Calu3 (cell line): ENCODE data around the gene RAPGEF6. TPM values are rescaled to one million over a fixed set of nuclear protein-coding genes. Genes with fewer than 3 reads are reported as not detected.

ENCODE experiments used
- BruUV-seq: library from RNA; stranded (reverse); fragments of 400-500 nt; replicated peaks from 2 replicates; lab custom pipeline; 2021; lab: Mats Ljungman, UMichigan
- CTCF ChIA-PET: fragments of 300-600 bp; sonication (Branson Sonifier 250); formaldehyde crosslinking; loops from one replicate; lab custom pipeline; 2022; ENCODE audit warnings: antibody characterized with exemption; lab: Charles Lee
- DNase-seq: peaks from one replicate; pipeline ENCODE4 v3.0.0; 2022
- H3K27ac Mint-ChIP-seq: one replicate; pipeline ENCODE4 v1.8.0; 2022; ENCODE audit warnings: mixed read lengths; ENCODE audit not compliant: unreplicated experiment
- H3K27me3 Mint-ChIP-seq: one replicate; pipeline ENCODE4 v1.8.0; 2022; ENCODE audit warnings: mixed read lengths; ENCODE audit not compliant: unreplicated experiment
- H3K36me3 Mint-ChIP-seq: one replicate; pipeline ENCODE4 v1.8.0; 2022; ENCODE audit warnings: mild to moderate bottlenecking, moderate library complexity, mixed read lengths; ENCODE audit not compliant: insufficient read depth, unreplicated experiment
- H3K4me1 Mint-ChIP-seq: one replicate; pipeline ENCODE4 v1.8.0; 2022; ENCODE audit warnings: mild to moderate bottlenecking, low read depth, mixed read lengths; ENCODE audit not compliant: unreplicated experiment
- H3K4me3 Mint-ChIP-seq: one replicate; pipeline ENCODE4 v1.8.0; 2022; ENCODE audit warnings: mild to moderate bottlenecking, low read depth, moderate library complexity, mixed read lengths; ENCODE audit not compliant: unreplicated experiment
- H3K9me3 Mint-ChIP-seq: one replicate; pipeline ENCODE4 v1.8.0; 2022; ENCODE audit warnings: low read depth, mixed read lengths; ENCODE audit not compliant: unreplicated experiment
- intact Hi-C: fragments of 100-400 bp; cut with micrococcal nuclease; formaldehyde crosslinking; loops from one replicate; pipeline ENCODE4 v1.10.0; 2022; ENCODE audit not compliant: unreplicated experiment
- total RNA-seq: library from RNA; stranded (reverse); gene quantifications from 2 replicates; pipeline ENCODE4 v1.2.3, GENCODE V29; 2022
- TF ChIP-seq, protein P1 (sequence below): fragments of 200-600 bp; IDR thresholded peaks from one replicate; pipeline ENCODE4 v1.8.0; 2022; ENCODE audit warnings: antibody characterized with exemption; ENCODE audit not compliant: unreplicated experiment

Gene RAPGEF6
- total RNA-seq, 1 experiment from 2014 or later = 27.3 TPM

DNA sequence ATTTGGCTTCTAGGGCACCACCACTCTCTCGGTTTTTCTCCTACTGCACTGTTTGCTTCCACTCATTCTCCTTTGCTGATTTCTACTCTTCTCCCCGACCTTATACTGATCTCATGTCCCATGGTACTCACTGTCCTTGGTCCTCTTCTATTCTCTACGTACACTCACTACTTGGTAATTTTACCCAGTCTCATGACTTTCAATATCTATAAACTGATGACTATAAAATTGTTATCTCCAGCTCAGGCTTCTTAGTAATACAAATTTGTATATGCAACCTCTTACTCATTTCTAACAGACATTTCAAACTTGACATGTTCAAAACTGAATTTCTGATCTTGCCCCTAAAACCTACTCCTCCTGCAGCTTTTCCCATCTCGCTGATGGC is 4.1 kb downstream of the RAPGEF6 start:
- Mint-ChIP-seq H3K4me1 (peaks cover 11% of the 10 kb centered on the region), H3K9me3 (peaks cover under 1% of the 10 kb centered on the region), H3K36me3 (peaks cover 26% of the 10 kb centered on the region), H3K4me3 (no peak overlapping the region), H3K27me3 (no peaks in the 10 kb centered on the region), H3K27ac (no peak overlapping the region)
- BruUV-seq = no TSS peak
- TF ChIP-seq, protein P1, sequence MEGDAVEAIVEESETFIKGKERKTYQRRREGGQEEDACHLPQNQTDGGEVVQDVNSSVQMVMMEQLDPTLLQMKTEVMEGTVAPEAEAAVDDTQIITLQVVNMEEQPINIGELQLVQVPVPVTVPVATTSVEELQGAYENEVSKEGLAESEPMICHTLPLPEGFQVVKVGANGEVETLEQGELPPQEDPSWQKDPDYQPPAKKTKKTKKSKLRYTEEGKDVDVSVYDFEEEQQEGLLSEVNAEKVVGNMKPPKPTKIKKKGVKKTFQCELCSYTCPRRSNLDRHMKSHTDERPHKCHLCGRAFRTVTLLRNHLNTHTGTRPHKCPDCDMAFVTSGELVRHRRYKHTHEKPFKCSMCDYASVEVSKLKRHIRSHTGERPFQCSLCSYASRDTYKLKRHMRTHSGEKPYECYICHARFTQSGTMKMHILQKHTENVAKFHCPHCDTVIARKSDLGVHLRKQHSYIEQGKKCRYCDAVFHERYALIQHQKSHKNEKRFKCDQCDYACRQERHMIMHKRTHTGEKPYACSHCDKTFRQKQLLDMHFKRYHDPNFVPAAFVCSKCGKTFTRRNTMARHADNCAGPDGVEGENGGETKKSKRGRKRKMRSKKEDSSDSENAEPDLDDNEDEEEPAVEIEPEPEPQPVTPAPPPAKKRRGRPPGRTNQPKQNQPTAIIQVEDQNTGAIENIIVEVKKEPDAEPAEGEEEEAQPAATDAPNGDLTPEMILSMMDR = no peak
- no peak for DNase-seq
- CTCF ChIA-PET = no interaction called here
- intact Hi-C loops = no loop called here

- Mint-ChIP-seq H3K4me3 (no peak overlapping the region), H3K4me1 (peaks cover 11% of the 10 kb centered on the region), H3K27ac (no peak overlapping the region), H3K9me3 (peaks cover 2% of the 10 kb centered on the region), H3K27me3 (no peaks in the 10 kb centered on the region), H3K36me3 (peaks cover 21% of the 10 kb centered on the region)
- intact Hi-C loops = no loop called here
- TF ChIP-seq, protein P1 = no peak
- CTCF ChIA-PET = no interaction called here
- no peak for DNase-seq
- BruUV-seq = no TSS peak
These were observed 4.6 kb downstream of the RAPGEF6 start for GRCh38 chr5:131630208-131630962.

- Mint-ChIP-seq H3K27ac (no peak overlapping the region), H3K4me3 (no peak overlapping the region)
- CTCF ChIA-PET = no interaction called here
These were observed 6.0 kb downstream of the RAPGEF6 start for GRCh38 chr5:131628990-131629389.

GRCh38 chr5:131627207-131627865 is 7.7 kb downstream of the RAPGEF6 start:
- DNase-seq = no peak
- no peak overlapping the region for H3K4me3 Mint-ChIP-seq
- TF ChIP-seq, protein P1 = no peak
- H3K27ac Mint-ChIP-seq = no peak overlapping the region
- no TSS peak for BruUV-seq
- H3K4me1 Mint-ChIP-seq = peaks cover 29% of the 10 kb centered on the region
- CTCF ChIA-PET = no interaction called here
- H3K36me3 Mint-ChIP-seq = no peaks in the 10 kb centered on the region
- H3K9me3 Mint-ChIP-seq = peaks cover 5% of the 10 kb centered on the region
- H3K27me3 Mint-ChIP-seq = no peaks in the 10 kb centered on the region
- intact Hi-C loops = no loop called here

More at GRCh38 chr5:131628990-131629389, 6.0 kb downstream of the RAPGEF6 start:
- DNase-seq = no peak
- TF ChIP-seq, protein P1 = no peak
- intact Hi-C loops = no loop called here
- BruUV-seq = no TSS peak
- peaks cover 2% of the 10 kb centered on the region for H3K9me3 Mint-ChIP-seq
- H3K27me3 Mint-ChIP-seq = no peaks in the 10 kb centered on the region
- H3K36me3 Mint-ChIP-seq = peaks cover 7% of the 10 kb centered on the region
- H3K4me1 Mint-ChIP-seq = peaks cover 13% of the 10 kb centered on the region
